ENCODE data around the gene DUSP2. TPM values are rescaled to one million over a fixed set of nuclear protein-coding genes. Genes with fewer than 3 reads are reported as not detected.

Gene DUSP2
- total RNA-seq, 4 donors from 2014 or later, result 14.0 to 21.1 (median 15.6) TPM

DNA sequence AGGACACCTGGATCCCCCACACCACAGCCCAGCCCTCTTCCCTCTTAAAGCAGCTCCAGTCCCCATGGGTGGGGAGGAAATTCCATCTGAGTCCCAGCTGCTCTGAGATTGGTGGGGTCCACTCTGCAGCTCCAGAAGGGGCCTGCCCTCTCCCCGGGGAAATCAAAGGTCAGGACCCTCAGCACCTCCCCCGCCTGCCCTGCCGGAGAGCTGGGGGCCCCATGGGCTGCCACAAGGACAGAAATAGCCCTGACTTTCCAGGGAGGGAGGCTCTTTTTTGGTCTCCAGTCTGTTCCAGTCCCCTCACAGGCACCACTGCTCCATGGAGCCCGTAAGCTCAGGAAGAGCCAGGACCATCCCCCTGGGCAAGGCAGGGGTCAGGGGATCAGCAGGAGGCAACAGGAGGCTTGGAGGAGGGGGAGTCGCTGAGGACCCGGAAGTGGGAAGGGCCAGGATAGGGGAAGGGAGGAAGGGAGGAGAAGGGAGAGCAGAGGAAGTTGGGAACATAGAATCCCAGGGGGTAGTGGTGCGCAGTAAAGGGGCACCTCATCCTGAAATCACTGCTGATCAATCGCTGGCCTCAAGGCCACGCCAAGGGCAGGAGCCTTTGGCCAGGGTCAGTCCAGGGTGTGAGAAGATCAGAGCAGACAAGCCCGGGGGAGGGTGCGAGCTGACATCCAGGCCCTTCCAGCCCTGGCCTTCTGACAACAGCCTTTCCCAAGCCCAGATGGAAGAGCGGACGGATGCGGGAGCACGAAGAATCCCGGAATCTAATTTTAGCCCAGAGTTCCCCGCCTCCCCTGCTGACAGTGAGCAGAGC lies 36.5 kb downstream of the DUSP2 start:
- DNase-seq (ENCODE audit: low spot score in 2 of 2), result no peak
- Histone ChIP-seq H3K27me3 (no peaks in the 10 kb centered on the region), H3K27ac (peak overlapping the region in 2 of 4 donors; percentile 54 to 55), H3K4me1 (peaks cover 0 to 15% (median 0%) of the 10 kb centered on the region in 4 donors), H3K9me3 (peaks cover 0 to 21% (median 4%) of the 10 kb centered on the region in 4 donors), H3K36me3 (no peaks in the 10 kb centered on the region), H3K4me3 (peak overlapping the region in 1 of 4 donors; percentile 21)
- TF ChIP-seq POLR2A (IDR thresholded peaks at IDR 0.05) (no peak), EP300 (IDR thresholded peaks at IDR 0.05) (no peak), CTCF (IDR thresholded peaks at IDR 0.05) (no peak)
- 21 to 30% methylated on average over 15 to 17 of the region's 17 CpGs for WGBS, 2 donors

GRCh38 chr2:96108151-96108540 lies 37.1 kb downstream of the DUSP2 start:
- no peak for TF ChIP-seq CTCF (IDR thresholded peaks at IDR 0.05)
- TF ChIP-seq EP300 (IDR thresholded peaks at IDR 0.05), result no peak
- H3K4me3 ChIP-seq, result no peak overlapping the region
- no peak for DNase-seq (ENCODE audit: low spot score in 2 of 2)
- no peaks in the 10 kb centered on the region for H3K36me3 ChIP-seq
- peak overlapping the region in 1 of 4 donors; percentile 54 for H3K27ac ChIP-seq
- H3K9me3 ChIP-seq, result peaks cover 0 to 21% (median 4%) of the 10 kb centered on the region in 4 donors
- 27 to 40% methylated on average over 5 of the region's 5 CpGs for WGBS, 2 donors
- peaks cover 0 to 15% (median 0%) of the 10 kb centered on the region in 4 donors for H3K4me1 ChIP-seq
- H3K27me3 ChIP-seq, result no peaks in the 10 kb centered on the region

DNA sequence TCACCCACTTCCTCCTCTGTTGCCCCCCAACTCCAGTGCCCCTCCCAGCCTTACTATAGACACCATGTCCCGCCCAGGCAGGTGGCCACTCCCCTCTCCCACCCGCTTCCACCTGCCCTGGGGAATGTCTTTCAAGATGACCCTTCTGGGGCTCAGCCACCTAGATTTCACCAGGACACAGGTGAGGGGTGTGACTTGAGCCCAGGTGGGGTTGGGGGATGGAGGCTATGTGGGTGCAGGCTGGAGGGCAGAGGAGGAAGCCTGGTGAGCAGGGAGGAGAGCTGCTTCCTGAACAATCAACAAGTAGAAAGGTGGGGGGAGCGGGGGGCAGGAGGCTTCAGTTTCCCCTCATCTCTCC lies 37.6 kb downstream of the DUSP2 start:
- no peak for DNase-seq (ENCODE audit: low spot score in 2 of 2)
- peaks cover 0 to 15% (median 0%) of the 10 kb centered on the region in 4 donors for H3K4me1 ChIP-seq
- H3K27me3 ChIP-seq, result no peaks in the 10 kb centered on the region
- no peaks in the 10 kb centered on the region for H3K36me3 ChIP-seq
- H3K27ac ChIP-seq, result no peak overlapping the region
- TF ChIP-seq EP300 (IDR thresholded peaks at IDR 0.05) (no peak), POLR2A (IDR thresholded peaks at IDR 0.05) (no peak), CTCF (IDR thresholded peaks at IDR 0.05) (no peak)
- H3K4me3 ChIP-seq, result no peak overlapping the region
- peaks cover 0 to 21% (median 4%) of the 10 kb centered on the region in 4 donors for H3K9me3 ChIP-seq
- WGBS, 2 donors, result 76 to 85% methylated on average over 3 of the region's 3 CpGs

DNA sequence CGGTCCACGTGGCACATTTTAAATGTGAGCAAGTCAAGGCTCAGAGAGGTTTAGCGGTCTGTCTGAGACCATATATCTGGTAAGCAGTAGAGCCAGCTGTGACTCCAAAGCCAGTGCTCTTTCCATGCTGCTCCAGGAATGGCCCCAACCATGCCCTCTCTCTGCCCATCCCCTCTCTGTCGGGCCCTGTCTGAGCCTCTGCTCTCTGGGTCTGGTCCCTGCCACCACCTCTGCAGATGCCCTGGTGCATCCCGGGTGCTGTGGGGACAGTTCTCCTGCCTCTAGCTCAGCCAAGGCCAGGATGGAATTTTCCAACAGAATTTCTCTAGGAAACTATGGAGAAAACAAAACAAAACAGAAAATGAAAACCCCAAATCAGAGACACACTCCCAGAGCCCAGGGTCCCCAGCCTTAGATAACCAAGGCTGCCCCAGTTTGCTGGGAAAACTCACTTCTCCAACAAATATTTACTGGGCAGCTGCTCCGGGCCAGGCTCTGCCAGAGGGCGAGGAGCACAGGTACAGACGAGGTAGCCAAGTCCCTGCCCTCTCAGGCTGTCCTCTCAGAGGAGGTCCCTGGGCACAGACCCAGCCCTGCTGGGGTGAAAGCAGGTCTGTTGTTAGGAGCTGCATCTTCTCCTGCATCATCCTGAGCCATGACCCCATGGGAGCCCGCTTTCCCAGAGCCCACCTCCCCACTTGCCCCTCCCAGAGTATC lies 38.1 kb downstream of the DUSP2 start:
- Histone ChIP-seq H3K36me3 (no peaks in the 10 kb centered on the region), H3K27me3 (no peaks in the 10 kb centered on the region), H3K4me3 (no peak overlapping the region), H3K27ac (no peak overlapping the region), H3K9me3 (peaks cover 0 to 21% (median 4%) of the 10 kb centered on the region in 4 donors), H3K4me1 (peaks cover 0 to 15% (median 0%) of the 10 kb centered on the region in 4 donors)
- TF ChIP-seq CTCF (IDR thresholded peaks at IDR 0.05) (no peak), EP300 (IDR thresholded peaks at IDR 0.05) (no peak), POLR2A (IDR thresholded peaks at IDR 0.05) (no peak)
- DNase-seq (ENCODE audit: low spot score in 2 of 2), result no peak
- WGBS, 2 donors, result 81 to 85% methylated on average over 9 of the region's 9 CpGs
